ENCODE measurements around the gene MAST4.

MAST4 gene

DNA sequence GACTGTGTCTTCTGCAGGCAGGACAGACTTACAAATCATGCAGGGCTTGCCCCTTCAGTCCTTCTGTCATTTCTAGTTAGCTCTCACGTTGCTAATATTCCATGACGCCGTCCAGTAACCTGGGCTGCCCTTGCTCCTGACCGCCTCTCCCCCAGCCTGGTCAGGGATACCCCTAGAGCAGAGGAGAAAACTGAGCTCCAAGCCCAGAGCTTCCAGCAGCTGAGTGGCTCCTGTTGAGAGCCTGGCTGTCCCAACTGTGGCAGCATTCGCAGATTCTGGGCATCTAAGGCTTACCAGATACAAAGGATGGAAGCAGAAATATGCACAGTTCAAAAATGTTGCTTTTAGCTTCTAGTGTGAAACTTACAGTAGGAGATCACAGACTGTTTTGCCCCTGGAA, 415.2 kb downstream of the MAST4 start:
- H3K4me3 ChIP-seq (ENCODE audit: low read depth, low read length): no peak overlapping the region
- DNase-seq (ENCODE audit: low read depth): no peak
- TF ChIP-seq CTCF (IDR thresholded peaks at IDR 0.05; ENCODE audit: insufficient read depth, low read depth, low read length, missing control alignments): no peak

GRCh38 chr5:67012171-67012570, 416.0 kb downstream of the MAST4 start:
- H3K4me3 ChIP-seq (ENCODE audit: low read depth, low read length): no peak overlapping the region
- DNase-seq (ENCODE audit: low read depth): no peak
- no peak for TF ChIP-seq CTCF (IDR thresholded peaks at IDR 0.05; ENCODE audit: insufficient read depth, low read depth, low read length, missing control alignments)

- no peak for TF ChIP-seq CTCF (IDR thresholded peaks at IDR 0.05; ENCODE audit: insufficient read depth, low read depth, low read length, missing control alignments)
- no peak overlapping the region for H3K4me3 ChIP-seq (ENCODE audit: low read depth, low read length)
- DNase-seq (ENCODE audit: low read depth): no peak
Observed at GRCh38 chr5:67013719-67014118, 417.5 kb downstream of the MAST4 start.

GRCh38 chr5:67014191-67014590, 418.0 kb downstream of the MAST4 start:
- TF ChIP-seq CTCF (IDR thresholded peaks at IDR 0.05; ENCODE audit: insufficient read depth, low read depth, low read length, missing control alignments): no peak
- no peak overlapping the region for H3K4me3 ChIP-seq (ENCODE audit: low read depth, low read length)
- no peak for DNase-seq (ENCODE audit: low read depth)

GRCh38 chr5:67014957-67015400, 418.8 kb downstream of the MAST4 start:
- TF ChIP-seq CTCF (IDR thresholded peaks at IDR 0.05; ENCODE audit: insufficient read depth, low read depth, low read length, missing control alignments): no peak
- DNase-seq (ENCODE audit: low read depth): no peak
- H3K4me3 ChIP-seq (ENCODE audit: low read depth, low read length): no peak overlapping the region

DNA sequence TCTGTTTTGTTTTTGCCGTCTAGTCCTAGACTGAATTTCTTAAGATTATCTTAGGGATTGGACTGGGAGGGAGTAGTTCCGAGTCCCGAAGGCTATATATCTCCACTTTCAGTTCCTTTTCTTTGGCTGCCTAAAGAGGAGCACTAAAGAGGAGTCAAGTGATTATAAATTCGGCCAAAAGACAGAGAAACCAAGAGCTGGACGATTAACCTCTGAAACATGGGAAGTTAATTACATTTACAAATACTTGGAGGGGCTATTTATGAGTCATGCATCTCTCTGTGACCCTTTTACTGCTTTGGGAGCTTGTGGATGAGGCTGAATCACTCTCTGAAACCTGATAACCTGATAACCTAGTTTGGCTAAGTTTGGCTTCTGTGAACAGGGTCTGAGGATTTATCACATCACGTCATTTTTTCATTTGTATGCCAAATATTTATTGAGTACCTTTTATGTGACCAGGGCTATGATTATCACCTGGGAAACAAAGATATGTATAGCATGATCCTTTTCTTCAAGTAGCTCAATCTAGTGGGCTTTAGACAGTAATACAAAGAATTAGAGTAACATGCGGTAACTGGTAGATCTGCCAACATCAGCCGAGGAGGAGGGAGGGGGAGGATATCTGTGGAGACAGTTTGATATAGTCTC, 419.5 kb downstream of the MAST4 start:
- DNase-seq (ENCODE audit: low read depth): no peak
- H3K4me3 ChIP-seq (ENCODE audit: low read depth, low read length): no peak overlapping the region
- TF ChIP-seq CTCF (IDR thresholded peaks at IDR 0.05; ENCODE audit: insufficient read depth, low read depth, low read length, missing control alignments): no peak

Data from GM12865 (cell line).